HG02840 (cell line): Measurements from ENCODE around the gene SLC26A9.

Experiments
- ATAC-seq: cut with Tn5 transposase; IDR thresholded peaks from one replicate; pipeline ENCODE4 v1.9.1; 2021; ENCODE audit warnings: mild to moderate bottlenecking, moderate library complexity, moderate number of reproducible peaks; ENCODE audit not compliant: unreplicated experiment, low FRiP score

SLC26A9 gene, protein sequence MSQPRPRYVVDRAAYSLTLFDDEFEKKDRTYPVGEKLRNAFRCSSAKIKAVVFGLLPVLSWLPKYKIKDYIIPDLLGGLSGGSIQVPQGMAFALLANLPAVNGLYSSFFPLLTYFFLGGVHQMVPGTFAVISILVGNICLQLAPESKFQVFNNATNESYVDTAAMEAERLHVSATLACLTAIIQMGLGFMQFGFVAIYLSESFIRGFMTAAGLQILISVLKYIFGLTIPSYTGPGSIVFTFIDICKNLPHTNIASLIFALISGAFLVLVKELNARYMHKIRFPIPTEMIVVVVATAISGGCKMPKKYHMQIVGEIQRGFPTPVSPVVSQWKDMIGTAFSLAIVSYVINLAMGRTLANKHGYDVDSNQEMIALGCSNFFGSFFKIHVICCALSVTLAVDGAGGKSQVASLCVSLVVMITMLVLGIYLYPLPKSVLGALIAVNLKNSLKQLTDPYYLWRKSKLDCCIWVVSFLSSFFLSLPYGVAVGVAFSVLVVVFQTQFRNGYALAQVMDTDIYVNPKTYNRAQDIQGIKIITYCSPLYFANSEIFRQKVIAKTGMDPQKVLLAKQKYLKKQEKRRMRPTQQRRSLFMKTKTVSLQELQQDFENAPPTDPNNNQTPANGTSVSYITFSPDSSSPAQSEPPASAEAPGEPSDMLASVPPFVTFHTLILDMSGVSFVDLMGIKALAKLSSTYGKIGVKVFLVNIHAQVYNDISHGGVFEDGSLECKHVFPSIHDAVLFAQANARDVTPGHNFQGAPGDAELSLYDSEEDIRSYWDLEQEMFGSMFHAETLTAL

DNA sequence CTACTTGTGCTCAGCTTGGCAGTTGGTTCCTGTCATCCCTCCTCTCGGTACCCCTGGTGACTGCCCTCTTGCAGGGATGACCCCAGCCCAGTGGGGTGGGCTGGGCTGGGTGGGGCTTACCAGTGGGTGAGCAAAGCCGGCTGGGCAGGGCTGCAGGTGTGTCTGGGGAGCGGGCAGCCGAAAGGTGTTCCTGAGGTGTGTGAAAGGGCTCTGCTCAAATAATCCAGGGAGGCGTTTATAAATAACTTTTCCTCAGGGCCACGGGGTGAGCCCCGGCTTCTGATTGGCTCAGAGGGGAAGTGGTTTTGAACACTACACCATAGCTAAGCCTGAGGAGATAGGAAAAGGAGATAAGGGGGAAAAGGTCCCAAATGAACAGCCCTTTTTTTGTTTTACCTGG lies at the start of gene SLC26A9:
TSS of gene SLC26A9 (minus strand) at position 212 of the 400 bp plus-strand sequence. CDS start 7,636 bp downstream, outside the sequence.
- ATAC-seq: no peak

DNA sequence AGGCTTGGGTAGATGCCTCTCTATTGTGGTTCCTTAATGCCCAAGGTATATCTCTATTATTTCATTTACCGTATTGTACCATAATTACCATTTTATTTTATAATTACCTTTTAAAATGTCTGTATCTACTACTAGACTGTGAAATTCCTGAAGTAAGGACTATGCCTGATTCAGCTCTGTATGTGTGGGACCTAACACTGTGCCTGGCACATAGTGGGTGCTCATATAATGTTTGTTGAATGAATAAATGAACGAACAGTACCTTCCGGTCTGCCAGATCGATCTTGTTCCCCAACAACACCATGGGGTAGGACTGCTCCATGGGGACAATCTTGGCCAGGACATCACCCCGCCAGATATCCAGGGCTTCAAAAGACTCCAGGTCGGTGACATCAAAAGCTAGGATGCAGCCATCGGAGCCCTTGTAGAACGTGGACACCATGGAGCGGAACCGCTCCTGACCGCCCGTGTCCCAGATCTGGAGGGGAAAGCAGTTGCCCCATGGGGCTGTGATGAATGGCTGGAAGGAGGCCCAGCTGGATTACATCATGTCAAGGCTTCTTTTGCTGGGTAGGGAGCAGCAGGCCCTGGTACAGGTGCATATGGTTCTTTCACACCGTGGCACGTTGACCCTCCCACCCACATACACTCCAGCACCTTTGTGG lies 49.1 kb upstream of the SLC26A9 start:
- ATAC-seq: no peak

DNA sequence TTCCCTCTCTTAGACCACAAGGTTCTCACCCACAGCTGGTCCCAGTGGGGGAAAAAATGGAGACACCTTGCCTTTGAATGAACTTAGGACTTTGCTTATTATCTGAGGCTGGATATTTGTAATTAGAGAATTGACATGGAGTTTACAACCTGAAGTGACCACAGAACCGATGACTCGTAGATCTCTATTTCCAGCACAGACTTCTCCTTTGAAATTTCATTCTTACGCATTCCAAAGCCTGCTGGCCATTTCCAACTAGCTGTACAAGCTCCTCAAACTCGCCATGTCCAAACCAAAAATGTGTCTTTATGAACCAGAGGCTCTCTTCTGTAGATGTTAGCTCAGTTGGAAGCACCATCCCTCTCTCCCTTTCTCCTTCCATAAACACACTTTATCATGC lies 48.0 kb upstream of the SLC26A9 start:
- no peak for ATAC-seq

DNA sequence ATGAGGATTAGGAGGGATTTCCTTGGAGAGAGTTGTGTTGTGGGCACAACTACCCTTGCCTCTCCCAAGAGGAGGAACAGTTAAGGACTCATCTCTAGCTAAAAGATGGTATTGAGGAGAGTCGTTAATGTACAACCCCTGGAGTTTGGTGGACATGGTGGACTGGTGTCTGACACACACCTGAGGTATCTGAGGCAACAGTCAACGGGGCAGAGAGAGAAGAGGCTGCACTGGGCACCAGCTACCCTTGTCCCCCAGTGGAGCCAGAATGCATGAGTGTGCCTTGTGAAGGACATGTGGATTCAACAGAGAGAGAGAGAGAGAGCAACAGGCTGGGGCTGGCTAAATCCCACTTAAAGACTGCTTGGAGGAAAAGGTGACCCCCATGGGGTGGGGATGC lies 47.0 kb upstream of the SLC26A9 start:
- no peak for ATAC-seq

DNA sequence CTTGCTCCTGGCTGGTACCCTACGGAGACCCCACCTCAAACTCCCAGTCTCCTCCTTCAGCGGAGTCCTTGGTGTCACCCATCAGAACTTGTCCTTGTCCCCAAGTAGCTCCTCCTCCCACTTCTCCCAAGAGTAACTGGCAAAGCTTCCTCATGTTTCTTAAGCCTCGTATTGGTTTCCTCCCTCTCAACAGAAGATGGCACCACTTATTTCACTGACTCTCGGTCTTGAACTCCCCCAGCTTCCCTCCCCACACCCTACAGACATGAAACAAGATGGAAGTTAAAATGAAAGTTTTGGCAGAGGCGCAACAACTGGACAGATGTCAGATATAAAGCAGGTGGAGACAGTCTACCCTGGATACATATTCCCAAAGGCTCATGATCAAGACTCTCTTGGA lies 46.5 kb upstream of the SLC26A9 start:
- no peak for ATAC-seq

DNA sequence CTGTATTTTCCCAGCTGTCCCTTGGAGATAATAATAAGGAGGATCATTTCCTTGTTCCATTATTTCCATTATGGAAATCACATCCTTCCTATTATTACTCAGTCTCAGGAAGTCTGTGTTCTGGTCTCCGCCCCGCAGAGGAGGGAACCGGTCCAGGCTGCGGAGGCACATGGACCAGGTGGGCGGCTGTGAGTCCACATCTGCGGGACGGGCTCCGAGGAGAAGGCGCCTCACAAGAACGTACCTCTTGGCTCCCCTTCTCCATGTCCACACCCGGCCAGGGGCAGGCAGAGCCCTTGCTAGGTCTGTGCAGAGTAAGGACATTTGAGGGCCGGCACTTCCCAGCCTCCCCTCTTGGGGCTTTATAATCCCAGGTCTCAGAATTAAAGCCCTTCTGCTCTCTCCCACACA lies 45.3 kb upstream of the SLC26A9 start:
- ATAC-seq: no peak

DNA sequence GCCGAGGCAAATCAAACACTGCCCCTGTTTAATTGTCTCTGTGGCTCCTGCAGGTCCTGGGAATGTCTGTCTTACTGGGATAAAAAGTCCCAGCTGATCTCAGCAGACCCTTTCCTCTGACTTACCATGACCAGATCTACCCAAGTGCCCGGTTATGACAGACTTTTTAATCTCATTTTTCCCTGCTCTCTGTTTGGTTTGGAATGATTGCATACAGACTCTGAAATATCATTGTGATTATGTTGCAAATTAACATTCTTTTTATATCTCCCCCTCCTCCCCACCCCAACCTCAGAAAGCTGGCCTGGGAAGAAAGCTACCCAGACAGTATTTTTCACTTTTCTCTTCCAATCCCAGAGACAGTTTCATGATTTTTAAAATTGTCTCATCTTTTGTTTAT lies 43.6 kb upstream of the SLC26A9 start:
- ATAC-seq: no peak

DNA sequence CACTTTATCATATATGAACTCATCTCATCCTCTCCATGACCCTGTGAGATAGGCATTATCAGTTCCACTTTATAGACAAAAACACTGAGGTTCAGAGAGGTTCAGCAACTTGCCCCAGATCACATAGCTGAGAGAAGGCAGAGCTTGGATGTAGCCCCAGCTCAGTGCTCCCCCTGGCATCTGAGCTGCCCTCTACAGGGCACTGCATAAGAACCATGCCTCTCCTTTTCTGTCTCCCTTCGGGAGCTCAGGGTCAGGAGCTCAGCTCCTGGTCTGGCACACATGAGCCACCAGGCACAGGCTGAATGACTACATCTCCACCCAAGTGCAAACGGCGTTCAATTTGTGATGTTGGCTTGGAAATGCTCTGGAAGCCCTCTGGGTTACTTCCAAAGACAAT lies 43.0 kb upstream of the SLC26A9 start:
- ATAC-seq: no peak

DNA sequence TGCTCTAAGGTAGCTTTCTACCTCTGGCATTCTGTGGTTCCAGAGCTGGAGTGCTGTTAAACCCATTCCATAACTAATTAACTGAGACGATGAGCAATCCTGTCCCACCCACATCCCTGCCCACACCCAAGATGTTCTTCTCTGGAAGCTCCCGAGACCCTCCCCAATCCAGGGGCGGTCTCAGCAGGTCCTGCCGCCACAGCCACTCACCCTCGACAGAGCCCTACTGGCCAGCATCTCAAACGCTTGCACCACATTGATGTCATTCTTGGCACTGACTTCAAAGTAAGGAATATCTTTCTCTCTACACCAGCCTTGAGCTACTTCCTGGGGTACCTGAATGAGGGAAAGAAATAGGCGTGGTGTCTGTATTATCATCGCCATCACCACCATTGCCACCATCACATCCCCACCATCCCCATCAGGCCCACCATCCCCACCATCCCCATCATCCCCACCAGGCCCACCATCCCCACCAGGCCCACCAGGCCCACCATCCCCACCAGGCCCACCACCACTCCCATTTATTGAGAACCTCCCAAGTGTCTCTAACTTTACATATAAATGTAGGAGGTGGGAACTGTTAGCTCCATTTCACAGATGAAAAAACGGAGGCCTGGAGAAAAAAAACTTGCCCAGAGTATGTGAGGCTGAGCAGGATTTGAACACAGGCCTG lies 42.2 kb upstream of the SLC26A9 start:
- ATAC-seq: no peak

DNA sequence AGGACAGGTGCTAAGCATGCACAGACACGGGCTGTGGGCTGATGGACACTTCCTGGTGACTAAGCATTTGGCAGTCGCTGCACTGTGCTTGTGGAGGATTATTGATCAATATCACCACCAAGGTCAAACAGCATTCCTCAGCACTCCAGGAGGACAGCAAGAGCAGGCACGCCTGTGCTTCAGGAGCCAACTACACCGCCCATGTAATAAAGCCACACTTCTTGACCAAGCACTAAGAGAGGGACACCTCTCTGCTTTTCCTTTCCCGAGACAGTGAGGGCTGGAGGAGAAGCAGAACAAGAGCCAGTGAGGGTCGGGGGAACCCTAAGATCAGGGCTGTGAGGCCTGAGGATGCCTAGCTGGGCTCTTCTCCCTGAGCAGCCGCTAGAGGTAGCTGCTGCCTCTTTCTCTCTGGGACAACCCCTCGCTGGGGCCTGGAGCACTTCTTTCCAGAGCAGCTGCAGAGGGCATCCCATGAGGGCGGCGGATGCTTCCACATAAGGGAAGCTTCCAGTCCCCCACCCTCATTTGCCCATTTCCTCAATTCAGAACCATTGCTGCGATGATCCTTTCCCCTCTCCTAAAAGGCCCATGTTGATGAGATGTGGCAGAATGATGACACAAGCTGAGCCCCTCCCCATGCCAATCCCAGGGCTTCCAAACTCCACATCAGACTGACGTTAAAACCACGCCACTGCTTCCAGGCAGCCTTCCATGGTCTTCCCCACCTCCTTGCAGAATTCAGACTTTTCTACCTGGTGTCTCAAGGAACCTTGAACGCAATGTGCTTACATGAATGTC lies 40.9 kb upstream of the SLC26A9 start:
- no peak for ATAC-seq

DNA sequence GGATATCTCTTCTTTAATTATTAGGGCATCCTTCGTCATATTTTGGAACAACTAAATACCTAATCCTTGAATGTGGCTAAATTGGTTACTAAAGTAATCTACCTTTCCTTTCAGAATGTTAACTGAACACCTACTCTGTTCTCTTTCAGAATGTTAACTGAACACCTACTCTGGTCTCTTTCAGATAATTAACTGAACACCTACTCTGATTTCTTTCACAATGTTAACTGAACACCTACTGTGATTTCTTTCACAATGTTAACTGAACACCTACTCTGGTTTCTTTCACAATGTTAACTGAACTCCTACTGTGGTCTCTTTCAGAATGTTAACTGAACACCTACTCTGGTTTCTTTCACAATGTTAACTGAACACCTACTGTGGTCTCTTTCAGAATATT lies 38.0 kb upstream of the SLC26A9 start:
- no peak for ATAC-seq

DNA sequence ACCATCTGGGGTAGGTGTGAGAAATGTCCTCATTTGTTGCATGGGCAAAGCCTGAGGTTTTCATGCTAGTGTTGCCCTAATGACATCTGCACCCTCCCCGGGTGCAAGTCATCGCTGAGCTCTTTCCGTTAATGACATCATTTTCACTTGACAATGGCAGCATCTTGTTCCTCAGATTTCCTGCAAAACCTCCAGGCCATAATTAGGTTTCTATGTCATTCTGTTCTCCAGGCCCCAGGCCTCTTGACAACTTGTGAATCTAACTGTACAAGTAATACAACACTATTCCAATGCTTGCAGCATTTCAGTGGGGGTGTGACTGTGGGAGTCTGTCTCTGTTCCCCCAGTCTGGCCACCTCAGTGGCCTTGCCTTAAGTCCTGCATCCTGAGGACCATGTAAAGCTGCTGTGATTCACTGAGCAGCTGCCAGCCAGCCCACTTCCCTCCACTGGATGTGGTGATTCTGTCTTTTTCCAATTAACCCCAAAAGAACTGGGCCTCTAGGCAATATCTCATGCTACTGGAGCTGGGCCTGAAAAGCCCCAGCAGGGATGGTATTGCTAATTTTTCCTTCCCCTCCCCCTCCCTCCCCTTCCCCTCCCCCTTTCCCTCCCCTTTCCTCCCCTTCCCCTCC lies 37.1 kb upstream of the SLC26A9 start:
- no peak for ATAC-seq

DNA sequence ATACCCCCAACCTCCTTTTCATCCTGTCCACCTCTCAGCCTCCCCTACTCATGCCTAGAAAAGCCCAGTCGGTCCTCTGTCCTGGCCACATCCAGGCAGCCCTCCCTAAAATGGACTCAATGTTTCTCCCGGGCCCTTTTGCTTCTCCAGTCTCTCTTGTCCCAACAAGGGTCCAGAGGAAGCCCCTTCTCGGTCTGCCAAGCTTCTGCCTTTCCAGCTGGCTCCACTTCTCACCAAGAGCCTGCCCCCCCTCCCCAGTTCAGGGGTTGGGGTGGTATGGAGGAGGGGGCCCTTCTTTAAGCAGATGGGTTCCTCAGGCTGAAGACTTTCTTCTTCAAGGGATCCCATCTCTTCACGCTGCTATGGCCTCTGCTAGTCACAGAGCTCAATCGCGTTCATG lies 36.0 kb upstream of the SLC26A9 start:
- no peak for ATAC-seq

DNA sequence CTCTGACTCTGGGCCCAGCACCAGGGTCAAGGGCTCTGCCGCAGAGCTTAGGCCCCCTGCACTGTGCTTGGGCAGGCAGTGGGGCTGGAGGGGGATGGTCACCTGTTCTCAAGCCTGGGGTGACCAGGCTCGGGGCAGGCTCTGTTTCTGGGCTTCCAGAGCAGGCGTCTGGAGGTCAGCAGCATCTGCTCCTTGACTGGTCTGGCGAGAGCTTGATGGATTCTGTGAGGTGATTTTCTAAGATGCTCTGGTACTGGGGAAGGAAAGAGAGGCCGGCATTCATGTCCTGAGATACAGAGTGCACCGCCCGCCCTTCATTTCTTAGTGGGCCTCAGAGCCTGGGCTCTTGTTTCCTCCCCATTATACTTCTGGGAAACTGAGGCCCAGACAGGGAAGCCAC lies 35.4 kb upstream of the SLC26A9 start:
- no peak for ATAC-seq

DNA sequence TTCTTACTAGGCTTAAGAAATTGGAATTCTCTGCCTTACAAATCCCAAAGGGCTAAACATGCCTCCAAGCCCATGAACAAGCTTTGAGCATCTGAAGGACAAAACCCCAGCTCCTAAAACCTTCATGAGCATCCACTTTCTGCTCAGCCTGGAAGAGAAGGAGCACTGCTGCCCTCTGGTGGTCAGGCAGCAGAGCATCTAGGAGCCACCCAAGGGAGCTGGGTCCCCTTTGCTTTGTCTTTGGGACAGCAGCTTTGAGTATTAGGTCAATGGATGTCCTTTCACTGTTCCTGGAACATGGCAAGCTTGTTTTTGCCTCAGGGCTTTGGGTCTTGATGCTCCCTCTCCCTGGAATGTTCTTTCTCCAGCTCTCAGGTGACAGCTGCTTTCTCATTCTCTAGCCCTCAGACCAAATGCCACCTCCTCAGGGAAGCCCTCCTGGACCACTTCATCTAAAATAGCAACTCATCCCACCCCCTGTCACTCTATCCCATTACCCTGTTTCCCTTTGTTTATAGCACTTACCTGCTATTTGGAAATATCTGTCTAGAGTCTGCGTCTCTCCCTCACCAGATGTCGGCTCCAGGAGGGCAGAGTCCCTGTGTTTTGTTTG lies 34.3 kb upstream of the SLC26A9 start:
- no peak for ATAC-seq

DNA sequence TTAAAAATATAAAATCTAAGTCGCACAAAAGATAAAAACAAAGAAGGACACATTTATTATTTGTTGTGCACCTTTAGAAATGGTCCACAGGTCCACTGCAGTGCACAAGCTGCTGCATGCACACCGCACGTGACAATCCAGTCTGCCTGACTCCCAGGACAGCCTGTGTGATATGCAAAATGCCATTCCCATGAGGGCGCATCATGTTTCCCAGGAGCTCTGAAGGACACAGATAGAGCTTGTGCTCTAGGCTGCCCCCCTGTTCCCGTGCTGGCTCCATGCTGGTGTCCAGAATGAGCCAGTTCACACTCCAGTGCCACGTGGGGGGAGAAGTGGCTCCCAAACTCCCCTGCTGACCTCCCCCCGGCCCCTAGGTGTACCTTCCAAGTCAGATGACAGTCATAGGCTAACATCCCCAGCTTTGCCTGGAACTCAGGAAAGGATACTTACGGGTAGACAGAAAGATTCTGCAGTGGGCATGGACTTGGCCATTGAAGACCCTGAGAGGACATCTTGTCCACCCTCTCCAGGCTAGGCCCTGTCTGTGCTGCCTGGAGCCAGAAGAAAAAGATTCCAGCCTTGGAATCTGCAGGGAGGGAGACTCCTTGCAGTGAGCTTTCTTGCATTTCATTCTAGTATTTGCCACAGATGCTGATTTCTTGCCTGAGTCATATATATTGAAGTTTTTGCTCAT lies 33.6 kb upstream of the SLC26A9 start:
- no peak for ATAC-seq

DNA sequence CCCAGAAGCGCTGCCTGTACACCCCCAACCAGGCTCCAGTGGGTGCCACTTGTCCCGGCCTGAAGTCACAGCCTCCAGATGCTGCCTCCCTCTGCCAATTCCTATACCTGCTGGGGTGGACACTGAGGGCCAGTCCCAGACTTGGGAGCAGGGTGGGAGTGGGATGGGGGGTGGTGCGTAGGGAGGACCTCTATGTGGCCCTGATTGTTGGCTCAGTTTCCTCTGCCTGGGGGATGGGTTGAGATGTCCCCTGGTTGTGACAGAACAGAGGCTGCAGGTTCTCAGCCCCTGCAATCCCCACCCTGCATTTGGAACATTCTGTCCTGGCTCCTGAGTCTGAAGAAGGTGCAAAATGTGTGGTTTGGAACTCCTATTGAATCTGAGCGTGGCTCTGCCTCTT lies 32.8 kb upstream of the SLC26A9 start:
- ATAC-seq: no peak

DNA sequence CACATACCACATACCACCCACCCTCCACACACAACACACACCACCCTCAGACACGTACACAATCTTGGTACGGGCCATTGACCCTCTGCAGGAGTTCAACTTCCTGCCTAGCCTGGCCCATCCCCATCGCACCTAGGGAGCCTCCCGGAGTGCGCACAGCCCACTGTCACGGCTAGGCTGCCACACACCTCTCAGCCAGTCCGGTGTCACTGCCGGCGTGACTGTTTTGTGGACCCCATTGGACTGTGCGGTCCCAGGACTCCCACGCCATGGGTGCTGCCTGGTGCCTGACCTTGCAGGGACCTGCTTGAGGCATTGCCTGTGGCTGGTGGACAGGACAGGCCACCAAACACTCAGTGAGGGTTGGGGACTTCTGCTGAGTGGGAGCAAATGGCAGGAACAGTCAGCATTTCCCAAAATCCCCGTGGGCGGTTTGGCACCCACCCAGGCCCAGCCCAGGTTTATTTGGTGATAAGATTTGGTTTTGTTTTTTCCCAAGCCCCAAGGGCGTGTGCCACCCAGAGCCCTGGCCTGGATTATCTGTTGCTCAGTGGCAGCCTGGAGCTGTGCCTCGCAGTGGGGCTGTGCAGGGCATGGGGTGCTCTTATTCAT lies 32.2 kb upstream of the SLC26A9 start:
- no peak for ATAC-seq
